Measurements from ENCODE around the gene MIPOL1.
"Not testable (repeated sequence)": the region's sequence is repeated elsewhere in the genome, so short reads cannot be mapped to it uniquely, and the experiment has no call there.

Gene MIPOL1

DNA sequence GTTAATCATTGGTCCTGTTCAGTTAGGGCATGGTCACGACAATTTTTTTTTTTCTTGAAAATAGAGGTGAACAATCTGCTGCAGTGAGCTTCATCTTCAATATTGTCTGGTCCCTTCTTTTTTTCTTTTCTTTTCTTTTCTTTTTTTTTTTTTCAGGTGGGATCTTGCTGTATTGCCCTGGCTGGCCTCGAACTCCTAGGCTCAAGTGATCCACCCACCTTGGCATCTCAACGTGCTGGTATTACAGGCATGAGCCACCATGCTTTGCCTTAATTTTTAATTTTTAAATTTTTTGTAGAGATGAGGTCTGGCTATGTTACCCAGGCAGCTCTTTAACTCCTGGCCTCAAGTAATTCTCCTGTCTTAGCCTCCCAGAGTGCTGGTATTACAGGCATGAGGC lies 36.5 kb downstream of the MIPOL1 start:
- Histone ChIP-seq H3K4me3 (replicated peaks; ENCODE audit: low read depth, low read length) (no peak overlapping the region), H3K27me3 (replicated peaks; ENCODE audit: control insufficient read depth, insufficient read depth, low read length) (no peaks in the 10 kb centered on the region), H3K36me3 (ENCODE audit: control insufficient read depth, insufficient read depth, low read length) (no peaks in the 10 kb centered on the region)
- no peak for DNase-seq (ENCODE audit: extremely low read depth, insufficient read length)
- no peak for TF ChIP-seq CTCF (IDR thresholded peaks at IDR 0.05; ENCODE audit: insufficient read depth, low read length, poor library complexity, severe bottlenecking)

GRCh38 chr14:37236044-37236443 lies 38.3 kb downstream of the MIPOL1 start:
- H3K36me3 ChIP-seq (ENCODE audit: control insufficient read depth, insufficient read depth, low read length) = not testable (repeated sequence)

GRCh38 chr14:37237094-37237493 lies 39.4 kb downstream of the MIPOL1 start:
- no peaks in the 10 kb centered on the region for H3K27me3 ChIP-seq (replicated peaks; ENCODE audit: control insufficient read depth, insufficient read depth, low read length)
- H3K4me3 ChIP-seq (replicated peaks; ENCODE audit: low read depth, low read length) = no peak overlapping the region
- TF ChIP-seq CTCF (IDR thresholded peaks at IDR 0.05; ENCODE audit: insufficient read depth, low read length, poor library complexity, severe bottlenecking) = no peak
- DNase-seq (ENCODE audit: extremely low read depth, insufficient read length) = no peak
- H3K36me3 ChIP-seq (ENCODE audit: control insufficient read depth, insufficient read depth, low read length) = no peaks in the 10 kb centered on the region

More at GRCh38 chr14:37236044-37236443, 38.3 kb downstream of the MIPOL1 start:
- DNase-seq (ENCODE audit: extremely low read depth, insufficient read length); H3K4me3 ChIP-seq (replicated peaks; ENCODE audit: low read depth, low read length); H3K27me3 ChIP-seq (replicated peaks; ENCODE audit: control insufficient read depth, insufficient read depth, low read length): not testable (repeated sequence)

DNA sequence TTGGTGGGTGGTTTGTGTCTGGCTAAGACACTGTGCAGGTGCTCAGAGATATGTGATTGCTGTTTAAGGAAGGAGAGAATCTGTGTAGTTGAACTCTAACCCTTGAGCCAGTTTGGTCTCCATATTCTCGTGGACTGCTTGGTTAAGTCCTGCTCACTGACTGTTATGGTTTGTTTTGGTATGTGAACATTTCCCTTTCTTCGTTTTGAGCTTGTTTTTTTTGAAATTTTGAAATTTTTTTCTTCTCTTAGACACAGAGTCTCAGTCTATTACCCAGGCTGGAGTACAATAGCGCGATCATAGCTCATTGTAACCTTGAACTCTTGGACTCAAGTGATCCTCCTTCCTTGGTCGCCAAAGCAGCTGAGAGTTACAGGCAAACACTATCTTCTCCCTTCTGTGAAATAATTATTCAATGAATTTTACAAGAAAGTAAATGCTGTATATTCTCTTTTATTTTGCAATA lies 40.0 kb downstream of the MIPOL1 start:
- Histone ChIP-seq H3K36me3 (ENCODE audit: control insufficient read depth, insufficient read depth, low read length) (no peaks in the 10 kb centered on the region), H3K4me3 (replicated peaks; ENCODE audit: low read depth, low read length) (no peak overlapping the region), H3K27me3 (replicated peaks; ENCODE audit: control insufficient read depth, insufficient read depth, low read length) (no peaks in the 10 kb centered on the region)
- no peak for TF ChIP-seq CTCF (IDR thresholded peaks at IDR 0.05; ENCODE audit: insufficient read depth, low read length, poor library complexity, severe bottlenecking)
- DNase-seq (ENCODE audit: extremely low read depth, insufficient read length) = no peak

DNA sequence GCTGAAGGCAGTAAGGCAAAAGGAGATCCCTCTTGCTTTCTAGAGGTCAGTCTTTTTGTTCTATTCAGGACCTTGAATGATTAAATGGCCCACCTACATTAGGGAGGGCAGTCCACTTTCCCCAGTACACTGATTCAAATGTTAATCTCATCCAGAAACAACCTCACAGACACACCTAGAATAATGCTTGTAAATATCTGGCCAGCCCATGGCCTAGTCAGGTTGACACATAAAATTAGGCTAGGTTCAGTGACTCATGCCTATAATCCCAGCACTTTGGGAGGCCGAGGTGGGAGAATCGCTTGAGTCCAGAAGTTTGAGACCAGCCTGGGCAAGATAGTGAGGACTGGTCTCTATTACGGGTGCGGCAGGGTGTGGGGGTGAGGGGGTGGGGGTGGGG lies 43.5 kb downstream of the MIPOL1 start:
- TF ChIP-seq CTCF (IDR thresholded peaks at IDR 0.05; ENCODE audit: insufficient read depth, low read length, poor library complexity, severe bottlenecking) = no peak
- no peak for DNase-seq (ENCODE audit: extremely low read depth, insufficient read length)
- no peak overlapping the region for H3K4me3 ChIP-seq (replicated peaks; ENCODE audit: low read depth, low read length)

DNA sequence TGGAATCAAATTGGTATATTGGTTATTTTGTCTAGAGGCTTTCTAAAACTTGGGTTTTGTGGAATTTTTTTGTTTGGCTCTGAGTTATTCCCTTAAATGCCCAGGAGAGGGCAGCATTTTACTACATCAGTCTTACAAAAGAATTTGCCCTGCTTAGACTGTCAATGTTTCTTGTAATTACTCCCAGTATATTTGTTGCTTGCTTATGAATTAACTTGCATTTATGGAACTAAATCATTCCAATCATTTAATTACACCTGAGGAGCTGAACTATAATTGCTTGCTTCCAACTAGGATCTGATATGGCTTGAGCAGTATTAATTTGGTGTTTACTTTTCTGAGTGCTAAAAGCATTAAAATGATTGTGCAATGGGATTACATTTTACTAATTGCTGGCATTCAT lies 48.7 kb downstream of the MIPOL1 start:
- peak; percentile 62 for TF ChIP-seq CTCF (IDR thresholded peaks at IDR 0.05; ENCODE audit: insufficient read depth, low read length, poor library complexity, severe bottlenecking)
- DNase-seq (ENCODE audit: extremely low read depth, insufficient read length) = no peak
- no peaks in the 10 kb centered on the region for H3K36me3 ChIP-seq (ENCODE audit: control insufficient read depth, insufficient read depth, low read length)
- no peak overlapping the region for H3K4me3 ChIP-seq (replicated peaks; ENCODE audit: low read depth, low read length)
- H3K27me3 ChIP-seq (replicated peaks; ENCODE audit: control insufficient read depth, insufficient read depth, low read length) = no peaks in the 10 kb centered on the region

More for the DNA sequence above, 43.5 kb downstream of the MIPOL1 start:
- Histone ChIP-seq H3K36me3 (ENCODE audit: control insufficient read depth, insufficient read depth, low read length) (no peaks in the 10 kb centered on the region), H3K27me3 (replicated peaks; ENCODE audit: control insufficient read depth, insufficient read depth, low read length) (no peaks in the 10 kb centered on the region)
